GM18909 (cell line): ENCODE data around the gene CAMKK2.

Source experiments
- ATAC-seq: cut with Tn5 transposase; IDR thresholded peaks from one replicate; pipeline ENCODE4 v1.9.1; 2021; ENCODE audit warnings: mild to moderate bottlenecking; ENCODE audit not compliant: unreplicated experiment, poor library complexity

Gene CAMKK2

DNA sequence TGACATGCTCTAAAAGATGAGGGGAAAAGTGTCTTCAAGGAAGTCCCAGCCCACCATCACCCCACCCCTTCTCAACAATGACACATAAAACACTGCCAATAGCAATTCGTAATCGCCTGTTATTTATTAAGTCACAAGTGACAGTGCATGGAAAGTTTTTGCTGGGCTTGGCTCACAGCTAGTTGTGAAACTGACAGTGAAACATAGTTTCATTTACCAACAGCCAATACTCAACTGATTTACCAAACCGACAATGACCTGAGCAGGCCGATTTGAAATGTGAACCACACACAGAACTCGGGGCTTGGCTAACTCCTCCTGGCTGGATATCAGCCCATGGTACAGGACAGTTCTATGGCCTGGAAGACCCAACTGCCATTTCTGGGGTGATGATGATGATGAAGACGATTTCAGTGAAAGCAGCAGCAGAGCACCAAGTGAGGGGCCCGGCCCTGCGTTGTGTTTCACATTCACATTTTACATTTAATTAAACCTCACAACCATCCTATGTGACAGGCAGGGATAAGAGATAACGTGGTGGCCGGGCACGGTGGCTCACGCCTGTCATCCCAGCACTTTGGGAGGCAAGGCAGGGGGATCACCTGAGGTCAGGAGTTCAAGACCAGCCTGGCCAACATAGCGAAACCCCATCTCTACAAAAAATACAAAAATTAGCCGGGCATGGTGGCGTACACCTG, 42.7 kb downstream of the CAMKK2 start:
- ATAC-seq, result no peak

DNA sequence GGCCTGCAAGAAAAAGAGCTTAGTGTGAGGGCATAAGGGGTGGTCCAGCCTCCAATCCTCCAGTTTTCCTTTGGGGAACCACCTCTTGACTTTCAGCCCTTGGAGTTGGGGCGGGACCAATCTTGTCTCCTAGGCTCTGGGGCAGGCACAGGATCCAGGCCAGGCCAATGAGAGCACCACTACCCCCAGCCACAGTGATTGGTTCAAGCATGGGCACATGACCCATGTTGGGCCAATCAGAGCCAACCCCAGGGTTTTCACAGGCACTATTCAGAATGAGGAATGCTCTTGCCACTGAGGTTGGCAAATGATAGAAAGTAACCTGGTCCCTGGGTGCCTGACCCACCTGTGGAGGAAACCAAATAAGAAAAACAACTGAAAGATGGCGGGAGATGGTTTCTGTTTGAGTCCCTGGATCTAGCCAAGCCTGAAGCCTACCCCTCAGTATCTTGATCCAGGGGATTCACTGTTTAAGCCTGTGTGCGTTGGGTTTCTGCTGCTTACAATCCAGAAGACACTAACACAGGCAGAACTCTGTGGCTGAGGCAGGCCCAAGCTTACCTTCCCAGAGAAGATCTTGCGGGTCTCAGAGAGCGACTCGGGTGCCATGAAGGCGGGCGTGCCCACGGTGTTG, 43.7 kb downstream of the CAMKK2 start:
- no peak for ATAC-seq

DNA sequence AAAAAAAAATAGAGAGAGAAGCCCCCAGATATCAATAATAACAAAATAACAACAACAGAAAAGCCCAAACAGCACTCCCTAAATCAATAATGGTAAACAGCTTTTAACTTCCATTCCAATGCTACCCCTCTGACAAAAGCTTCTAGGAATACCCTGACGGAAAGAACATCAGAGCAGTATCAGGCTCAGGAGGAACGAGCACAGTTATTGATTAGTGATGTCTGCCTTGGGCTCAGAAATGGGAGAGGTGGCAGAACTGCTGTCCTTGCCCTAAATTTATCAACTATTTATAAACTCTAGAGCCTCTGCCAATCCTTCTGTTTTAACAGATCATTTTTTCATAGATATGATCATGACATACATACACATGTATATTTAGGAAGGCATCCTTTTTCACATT, 44.7 kb downstream of the CAMKK2 start:
- ATAC-seq, result no peak

DNA sequence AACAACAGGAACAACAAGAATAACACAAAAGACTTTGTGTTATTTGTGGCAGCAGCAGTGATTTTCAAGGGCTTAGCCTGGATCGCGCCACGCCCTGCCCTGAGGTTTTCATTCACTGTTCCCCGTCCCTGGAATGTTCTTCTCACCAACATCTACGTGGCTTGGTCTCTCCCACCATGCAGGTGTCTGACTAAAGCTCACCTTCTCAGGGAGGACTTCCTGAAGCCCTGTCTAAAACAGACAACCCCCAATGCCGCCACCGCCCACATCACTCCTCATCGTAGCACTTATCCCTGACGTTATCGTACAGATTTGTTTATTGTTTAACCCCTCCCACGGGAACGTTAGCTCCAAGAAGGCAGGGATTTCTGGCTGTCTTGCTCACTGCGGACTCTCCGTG, 46.1 kb downstream of the CAMKK2 start:
- ATAC-seq, result no peak

DNA sequence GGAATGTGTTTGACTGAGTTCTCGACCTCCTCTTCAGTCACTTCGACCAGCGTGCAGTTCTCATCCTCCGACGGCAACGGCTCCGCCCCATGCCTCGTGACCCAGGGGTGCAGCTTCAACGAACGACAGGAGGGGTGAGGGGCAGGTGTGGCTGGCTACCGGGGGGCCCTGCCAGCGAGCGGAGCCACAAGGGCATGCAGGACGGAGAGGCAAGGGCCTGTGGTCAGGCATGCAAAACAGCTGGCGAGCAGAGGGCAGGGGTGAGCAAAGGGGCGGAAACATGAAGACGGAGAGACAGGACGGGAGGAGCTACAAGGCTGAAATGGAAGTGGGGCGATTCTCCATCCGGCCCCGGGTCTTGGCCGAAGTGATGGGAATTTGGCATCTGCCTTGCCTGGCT, 47.9 kb downstream of the CAMKK2 start:
- ATAC-seq, result peak; percentile 72

DNA sequence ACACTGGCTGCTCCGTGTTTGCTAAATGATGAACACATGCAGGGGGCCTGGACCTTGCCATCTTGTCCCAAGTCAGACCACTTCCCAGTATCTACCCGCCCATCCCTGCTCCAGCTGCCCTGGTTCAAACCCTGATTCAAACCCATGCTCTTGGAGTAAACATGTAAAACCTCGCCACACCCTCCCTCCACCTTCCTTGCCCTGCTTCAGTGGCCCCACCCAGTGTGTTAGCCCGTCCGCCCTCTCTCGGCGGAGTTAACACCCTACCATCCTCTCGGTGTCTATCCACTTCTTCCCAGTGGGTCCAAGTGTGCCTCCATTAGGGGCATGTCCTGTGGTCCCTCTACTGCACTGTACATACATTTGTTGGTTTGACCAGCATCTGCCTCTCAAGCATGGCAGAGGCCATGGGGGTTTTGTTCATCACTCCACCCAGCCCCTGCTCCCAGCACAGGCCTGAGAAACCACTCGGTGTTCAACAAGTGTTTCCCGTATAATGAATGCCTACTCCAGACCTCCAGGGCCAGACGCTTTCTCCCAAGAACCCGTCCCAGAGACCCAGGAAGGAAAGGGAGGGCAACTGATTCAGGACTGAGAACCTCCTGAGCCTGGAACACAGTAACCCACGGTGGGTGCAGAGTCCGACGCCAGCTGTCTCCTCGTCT, 49.5 kb downstream of the CAMKK2 start:
- no peak for ATAC-seq

DNA sequence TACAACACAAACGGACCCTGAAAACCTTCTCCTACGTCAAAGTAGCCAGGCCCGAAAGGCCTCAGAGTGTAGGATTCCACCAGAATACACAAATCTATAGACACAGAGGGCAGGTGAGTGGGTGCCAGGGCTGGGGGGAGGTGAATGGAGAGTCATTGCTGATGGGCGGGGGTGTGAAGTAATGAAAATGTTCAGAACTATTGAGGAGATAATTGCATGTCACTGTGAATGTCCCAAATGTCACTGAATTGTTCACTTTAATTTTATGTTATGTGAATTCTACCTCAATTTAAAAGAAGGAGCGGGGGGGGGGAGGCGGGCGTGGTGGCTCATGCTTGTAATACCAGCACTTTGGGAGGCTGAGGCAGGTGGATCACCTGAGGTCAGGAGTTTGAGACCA, 50.6 kb downstream of the CAMKK2 start:
- ATAC-seq, result no peak

DNA sequence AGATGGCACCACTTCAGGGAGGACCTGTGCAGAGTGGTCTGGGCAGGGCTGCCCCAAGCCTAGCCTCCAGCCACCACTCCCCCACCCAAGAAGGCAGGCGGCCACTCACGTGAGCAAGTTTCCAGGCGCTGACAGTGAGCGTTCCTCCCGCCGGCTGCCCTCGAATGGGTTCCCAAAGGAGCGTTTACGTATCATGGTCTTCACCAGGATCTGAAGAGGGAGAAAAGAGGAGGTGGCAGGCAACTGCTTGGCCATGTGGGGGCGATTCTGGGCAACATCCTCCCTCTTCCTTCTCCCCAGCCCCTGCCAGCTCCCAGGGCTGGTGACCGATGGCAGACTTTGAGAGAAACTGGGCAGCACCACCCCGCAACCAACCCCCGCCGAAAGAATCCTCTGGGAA, 51.5 kb downstream of the CAMKK2 start:
- ATAC-seq, result no peak

DNA sequence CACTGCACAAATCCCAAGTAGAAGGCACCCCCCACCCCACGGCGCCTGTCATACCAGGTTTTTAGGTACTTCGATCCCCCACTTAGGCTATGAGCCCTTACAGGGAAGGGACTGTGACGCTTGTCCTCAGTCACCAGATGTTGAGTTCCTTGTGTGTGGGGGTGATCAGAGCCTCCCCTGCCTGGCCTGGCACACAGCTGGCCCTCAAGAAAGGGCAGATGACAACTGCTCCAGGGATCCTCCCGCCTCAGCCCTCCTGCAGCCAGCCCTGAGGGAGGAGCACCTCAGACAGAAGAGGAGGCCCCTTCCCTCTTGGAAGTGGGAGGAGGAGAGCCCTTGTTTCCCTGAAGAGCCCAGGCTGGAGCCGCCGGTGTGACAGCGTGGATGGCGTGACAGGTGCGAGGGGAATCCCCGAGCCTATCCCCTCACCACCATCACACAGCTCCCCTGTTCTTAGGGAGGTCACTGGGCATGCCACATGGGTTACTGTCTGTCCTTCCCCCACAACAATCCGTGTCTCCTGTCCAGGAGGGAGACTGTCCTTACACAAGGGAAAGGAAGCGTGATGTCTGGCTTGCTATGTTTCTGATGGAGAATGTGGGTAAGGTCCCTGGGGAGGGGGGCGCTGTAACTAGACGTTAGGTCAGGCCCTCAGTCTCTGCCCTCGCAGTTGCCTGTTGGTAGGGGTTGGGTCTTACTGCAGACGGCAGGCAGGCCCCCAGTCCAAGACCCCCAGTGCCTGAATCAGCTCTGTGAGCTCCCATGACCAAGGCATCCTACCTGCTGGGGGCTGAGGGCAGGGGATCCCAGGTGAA, 55.1 kb downstream of the CAMKK2 start:
- no peak for ATAC-seq

DNA sequence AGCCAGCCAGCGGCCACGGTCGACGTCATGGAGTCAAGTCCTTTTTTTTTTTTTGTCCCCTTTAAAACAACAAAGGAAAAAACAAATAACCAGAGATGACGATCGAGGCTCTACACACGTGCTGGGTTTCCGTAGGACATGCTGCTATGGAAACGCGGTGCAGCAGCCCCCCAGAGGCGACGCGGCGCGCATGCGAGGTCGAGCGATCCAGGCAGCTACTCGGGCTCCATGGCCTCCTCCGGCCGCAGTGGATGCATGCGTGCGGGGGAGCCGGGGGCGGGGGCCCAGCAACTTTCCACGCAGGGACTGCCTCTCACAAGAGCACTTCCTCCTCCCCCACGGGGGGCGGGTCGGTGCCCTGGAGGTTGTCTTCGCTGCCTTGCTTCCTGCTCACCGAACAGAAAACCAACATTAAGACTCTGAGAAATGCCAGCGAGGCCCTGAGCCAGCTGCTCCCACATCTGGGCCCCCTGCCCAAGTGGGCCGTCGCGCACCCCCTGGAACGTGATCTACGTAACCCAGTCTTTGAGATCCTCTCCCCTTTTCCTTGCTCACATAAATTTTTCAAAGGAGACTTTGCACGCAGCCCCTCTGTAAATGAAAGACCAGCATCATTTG, 55.9 kb downstream of the CAMKK2 start:
- no peak for ATAC-seq

DNA sequence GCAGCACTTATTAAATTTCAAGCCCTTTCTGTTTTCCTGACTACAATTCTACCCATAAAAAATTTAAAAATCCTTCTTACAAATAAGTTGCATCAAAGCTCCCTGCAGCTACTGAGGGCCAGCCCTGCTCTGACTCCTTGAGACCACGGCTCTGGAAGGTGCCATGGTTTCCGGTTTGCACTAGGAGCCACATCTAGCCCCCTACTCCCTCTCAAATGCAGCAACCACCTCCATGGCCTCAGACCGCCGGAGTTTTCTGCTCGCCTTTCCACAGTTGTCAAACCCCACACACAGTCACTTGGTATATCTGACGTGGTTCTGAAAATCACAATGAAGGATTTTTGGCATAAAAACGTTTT, 56.5 kb downstream of the CAMKK2 start:
- ATAC-seq, result no peak

DNA sequence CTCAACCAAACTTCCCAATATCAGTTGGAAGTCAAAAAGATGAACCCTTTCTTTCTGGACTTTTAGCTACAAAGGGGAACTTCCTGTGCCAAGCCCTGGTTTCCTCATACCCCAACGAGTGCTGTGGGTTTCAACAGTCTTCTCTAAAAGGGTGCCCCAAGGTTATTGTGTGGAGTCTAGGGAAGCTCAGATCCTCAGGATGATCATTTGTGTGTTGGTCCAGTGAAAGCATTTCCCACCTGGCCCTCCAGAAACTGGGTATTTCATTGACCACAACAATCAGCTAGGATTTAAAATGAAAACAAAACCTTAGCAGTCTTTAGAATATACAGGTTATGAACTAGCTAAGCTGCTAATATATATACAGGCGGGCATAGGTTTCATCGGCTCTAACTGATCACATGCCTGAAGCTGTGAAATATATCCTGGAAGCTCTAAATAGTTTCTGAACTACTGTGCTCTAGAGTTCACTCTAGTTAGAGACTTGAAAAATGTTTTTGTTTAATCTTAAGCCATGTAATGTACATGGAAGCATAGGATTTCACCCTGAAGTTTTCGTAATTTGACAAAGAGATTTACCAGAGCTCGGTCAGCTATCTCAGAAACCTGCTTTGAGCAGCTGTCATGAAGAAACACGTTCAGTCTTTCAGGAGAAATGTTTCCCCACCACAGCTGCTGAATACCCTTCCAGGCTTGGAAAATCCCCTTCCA, 57.0 kb downstream of the CAMKK2 start:
- ATAC-seq, result no peak

DNA sequence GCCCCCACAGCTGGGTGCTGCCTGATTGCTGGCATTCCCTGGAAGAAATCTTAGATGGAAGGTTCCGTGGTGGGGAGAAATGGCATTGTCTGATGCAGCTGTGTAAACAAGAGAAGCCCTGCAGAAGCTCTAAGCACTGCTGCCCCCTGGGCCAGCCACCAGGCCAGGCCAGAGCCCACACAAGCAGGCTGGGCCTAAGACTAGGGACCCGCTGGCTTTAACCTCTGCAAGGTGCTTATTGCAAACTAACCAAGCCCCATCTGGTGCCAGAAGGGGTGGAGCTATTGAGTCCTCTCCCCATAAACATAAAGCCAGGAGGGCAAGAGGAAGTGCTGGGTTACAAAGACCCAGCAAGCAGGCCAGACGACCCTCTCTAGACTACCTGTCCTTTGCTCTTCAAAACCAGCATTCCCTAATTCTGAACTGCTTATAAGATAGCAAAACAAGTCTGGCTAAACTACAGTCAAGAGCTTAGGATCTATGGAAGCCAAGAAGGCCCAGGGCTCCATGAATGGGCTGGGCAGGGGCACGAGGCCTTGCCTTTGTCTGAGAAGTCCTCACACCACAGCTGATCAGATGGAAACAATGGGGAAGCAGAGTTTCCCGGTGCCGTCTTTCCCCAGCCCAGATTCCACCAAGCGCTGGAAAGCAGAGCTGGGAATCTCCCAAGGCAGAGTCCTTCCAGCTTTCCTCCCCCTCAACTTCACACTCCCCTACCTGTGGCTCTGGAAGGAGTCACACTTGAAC, 57.7 kb downstream of the CAMKK2 start:
- no peak for ATAC-seq

DNA sequence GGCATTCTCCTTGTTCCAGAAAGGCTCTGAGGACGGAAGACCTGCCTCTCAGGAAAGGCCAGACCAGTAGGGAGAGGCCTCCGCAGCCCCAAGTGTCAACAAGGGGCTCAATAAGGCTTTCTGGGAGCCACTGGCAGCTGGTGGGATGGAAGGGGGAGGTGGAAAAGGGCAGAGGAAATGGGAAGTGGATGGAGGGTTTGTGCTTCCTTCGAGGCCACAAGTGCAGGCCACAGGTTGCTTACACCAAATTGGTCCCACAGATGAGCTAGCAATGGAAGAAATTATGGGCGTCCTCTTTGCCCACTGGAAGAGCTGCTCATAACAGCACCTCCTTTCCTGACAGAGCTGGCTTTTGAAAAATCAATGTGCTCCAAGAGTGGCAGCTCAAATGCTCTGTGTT, 58.4 kb downstream of the CAMKK2 start:
- ATAC-seq, result no peak

DNA sequence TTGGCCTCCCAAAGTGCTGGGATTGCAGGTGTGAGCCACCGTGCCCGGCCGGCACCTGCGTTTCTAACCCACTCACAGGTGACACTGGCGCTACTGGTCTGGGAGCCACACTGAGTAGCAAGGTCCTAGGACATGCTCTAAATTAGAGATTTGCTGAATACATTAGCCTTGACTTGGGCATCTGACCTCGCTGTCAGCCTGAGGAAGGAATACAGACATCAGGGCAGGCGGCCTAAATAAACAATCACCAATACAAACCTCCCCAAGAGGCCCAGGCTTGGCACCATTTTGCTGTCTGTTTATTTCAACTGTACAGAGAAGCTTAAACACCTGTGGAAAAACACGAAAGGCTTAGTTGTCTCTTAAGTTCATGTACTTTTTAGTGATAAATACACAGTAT, 59.1 kb downstream of the CAMKK2 start:
- no peak for ATAC-seq

DNA sequence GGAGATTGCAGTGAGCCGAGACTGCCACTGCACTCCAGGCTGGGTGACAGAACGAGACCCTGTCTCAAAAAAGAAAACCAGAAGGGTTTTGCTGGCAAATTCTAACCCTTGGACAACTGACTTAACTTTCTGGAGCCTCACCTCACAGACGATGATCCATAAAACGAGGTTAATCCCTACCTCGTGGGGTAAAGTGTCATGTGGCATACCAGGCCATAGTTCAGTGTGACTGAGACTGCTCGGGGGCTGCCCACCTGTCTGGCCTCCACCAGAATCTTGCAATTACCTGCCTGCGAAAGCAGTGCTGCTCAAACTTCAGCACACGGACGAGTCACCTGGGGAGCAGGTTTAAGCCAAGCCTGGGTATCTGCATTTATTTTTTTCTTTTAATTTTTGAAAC, 59.7 kb downstream of the CAMKK2 start:
- ATAC-seq, result no peak

DNA sequence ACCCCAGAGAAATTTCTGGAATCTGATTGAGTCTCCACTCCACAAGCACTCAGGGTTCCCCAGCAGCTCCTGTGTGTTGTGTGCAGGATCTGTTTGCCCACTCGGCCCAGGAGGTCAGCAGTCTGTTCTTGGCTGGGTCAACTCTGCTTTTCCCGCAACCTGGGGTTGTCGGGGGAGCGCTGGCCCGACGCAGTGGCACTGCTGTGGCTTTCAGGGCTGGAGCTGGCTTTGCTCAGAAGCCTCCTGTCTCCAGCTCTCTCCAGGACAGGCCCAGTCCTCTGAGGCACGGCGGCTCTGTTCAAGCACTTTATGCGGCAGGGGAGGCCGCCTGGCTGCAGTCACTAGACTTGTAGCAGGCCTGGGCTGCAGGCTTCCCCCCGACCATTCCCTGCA, 62.9 kb downstream of the CAMKK2 start:
- no peak for ATAC-seq

DNA sequence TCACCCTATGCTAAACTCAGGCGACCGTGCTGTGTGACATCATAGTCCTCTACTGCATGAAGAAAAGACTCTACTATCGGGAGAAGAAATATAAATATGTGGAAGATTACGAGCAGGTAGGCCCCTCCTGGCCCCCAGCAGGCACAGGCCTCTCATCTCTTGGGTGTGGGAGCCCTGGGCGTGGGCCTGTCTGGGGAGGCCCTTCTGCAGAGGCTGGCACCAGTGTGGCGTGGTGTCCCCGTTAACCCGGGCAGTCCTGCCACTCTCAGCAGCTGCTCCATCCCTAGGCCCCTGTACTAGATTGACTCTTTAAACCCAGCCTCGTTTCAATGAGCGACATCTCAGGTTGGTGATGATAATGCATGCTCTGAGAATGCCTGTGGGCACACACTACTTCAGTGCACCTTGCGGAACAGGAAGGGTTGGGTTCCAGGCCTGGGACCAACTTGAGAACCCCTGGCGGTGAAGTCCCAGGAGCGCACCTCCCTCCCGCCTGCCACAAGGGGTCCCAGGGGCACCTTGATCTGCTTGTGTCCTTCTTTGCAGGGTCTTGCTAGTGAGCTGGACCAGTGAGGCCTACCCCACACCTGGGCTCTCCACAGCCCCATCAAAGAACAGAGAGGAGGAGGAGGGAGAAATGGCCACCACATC, 63.4 kb downstream of the CAMKK2 start:
- ATAC-seq, result no peak

DNA sequence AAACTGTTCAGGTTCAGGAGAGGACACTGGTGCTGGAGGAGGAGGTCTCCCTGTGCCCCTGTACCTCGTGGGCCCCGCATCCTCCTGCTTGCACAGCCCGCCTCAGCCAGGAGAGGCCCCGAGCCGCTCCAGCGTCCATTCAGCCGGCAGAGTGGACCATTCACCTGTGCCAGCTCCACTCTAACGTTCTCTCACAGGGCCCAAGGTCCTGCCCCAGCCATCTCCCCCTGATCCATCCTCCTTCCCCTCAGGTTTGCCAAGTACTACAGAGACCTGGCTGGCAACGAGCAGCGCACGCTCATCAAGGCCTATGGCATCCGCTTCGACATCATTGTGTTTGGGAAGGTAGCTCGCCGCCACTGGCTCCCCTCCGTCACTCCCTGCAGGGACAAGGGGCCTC, 64.3 kb downstream of the CAMKK2 start:
- ATAC-seq, result no peak
